Activated naive CD4-positive, alpha-beta T cell (primary cell): ENCODE data around the gene CACNB2.

Experiments
- DNase-seq, 4 experiments: peaks; one replicate each; lab custom pipeline; 2025; lab: John Stamatoyannopoulos, UW

CACNB2 gene

GRCh38 chr10:18455086-18455884 lies 315.1 kb downstream of the CACNB2 start:
- DNase-seq: no peak

- no peak for DNase-seq
Measured at GRCh38 chr10:18456984-18457383, 316.8 kb downstream of the CACNB2 start.

DNA sequence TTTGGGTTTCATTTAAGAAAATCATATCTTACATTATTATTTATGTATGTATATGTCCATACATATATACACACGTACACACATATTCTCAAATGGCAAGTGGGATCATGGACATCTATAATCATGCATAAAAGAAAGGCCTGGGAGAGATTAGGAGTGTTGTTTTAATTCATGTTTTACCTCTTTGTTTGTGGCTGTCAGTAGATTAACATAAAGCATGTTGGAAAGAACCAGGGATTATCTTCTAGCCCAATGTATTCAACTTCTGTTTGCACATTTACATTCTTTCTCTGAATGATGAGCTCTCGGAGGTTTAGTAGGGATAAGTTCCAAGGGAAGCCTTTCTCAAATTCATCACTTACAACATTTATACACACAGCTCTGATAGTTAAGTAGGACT lies 319.8 kb downstream of the CACNB2 start:
- no peak for DNase-seq

GRCh38 chr10:18463673-18464211 lies 323.5 kb downstream of the CACNB2 start:
- DNase-seq: no peak

DNA sequence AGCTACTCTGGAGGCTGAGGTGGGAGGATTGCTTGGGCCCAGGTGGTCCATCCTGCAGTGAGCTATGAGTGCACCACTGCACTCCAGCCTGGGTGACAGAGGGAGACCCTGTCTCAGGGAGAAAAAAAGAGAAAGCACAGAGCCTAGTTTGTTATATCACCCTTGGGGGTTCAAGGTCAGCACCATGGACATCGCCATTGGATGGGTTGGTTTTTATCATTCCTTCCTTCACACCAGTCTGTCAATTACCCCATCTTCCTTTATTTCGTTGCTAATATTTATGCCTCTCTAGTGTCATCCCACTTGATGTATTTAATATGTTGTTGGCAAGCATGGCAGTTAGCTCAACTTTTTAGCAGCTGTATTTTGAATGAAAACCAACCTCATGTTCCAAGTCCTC lies 328.9 kb downstream of the CACNB2 start:
- DNase-seq: no peak

DNA sequence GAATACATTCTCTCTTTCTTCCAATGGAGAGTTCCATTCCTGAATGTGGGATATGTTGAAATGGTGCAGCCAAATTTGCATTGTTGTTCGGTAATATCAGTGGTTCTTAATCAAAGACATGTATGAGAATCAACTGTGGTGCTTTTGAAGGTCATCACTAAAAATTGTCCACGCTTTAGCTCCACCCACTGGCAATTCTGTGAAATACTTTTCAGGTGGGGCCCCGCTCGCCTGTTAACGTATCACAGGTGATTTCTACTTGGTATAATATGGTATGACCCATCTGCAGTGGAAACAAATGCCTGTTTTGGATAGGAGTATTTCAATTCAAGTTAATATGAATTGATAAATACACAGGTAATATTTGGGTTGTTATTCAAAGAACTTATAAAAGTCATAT lies 332.8 kb downstream of the CACNB2 start:
- no peak for DNase-seq

DNA sequence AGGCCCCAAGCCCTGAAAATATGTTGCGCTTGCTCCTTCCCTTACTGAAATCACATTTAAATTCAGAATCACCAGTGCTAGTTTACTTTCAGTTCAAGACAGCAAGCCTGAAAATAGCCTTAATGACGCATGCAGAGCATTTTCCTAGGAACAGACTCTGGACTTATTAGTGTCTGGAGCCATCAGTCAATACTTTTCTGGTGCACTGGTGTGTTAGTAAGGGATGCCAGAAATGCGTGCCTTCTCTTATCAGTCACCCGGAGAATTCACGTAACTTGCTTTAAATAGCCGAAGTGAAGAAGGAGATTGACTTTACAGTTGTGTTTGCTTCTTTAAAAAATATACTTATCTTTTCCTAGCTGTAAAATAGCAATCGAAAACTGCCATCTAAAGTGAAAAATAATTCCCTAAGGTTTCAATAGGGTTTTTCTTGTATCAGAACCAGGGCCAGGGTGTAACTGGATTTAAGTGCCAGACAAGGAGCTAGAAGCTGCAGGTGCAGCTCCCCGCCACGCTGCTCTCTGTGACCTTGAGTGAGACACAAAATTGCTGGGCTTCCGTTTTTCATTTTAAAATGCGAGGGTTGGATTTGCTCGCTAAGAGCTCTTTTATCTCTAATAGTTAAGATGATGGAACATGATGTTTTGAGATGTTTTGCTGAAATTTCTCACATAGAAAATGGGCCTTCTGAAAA lies 333.3 kb downstream of the CACNB2 start:
- no peak for DNase-seq

DNA sequence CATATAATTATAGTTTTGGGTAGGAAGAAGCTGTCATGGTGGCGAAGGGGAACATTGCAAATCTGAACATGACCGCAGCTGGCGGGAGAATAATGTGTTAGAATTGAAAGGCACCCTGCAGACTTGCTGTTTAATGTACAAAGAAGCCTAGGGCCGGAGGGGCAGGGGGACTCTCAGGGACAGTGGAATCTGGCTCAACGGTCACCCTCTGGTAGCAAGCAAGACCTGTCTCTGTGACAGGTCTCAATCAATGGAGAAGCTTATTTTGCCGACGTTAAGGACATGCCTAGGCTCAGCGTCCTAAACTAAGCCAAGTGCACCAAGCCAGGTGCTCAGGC lies 333.9 kb downstream of the CACNB2 start:
- DNase-seq: no peak

- DNase-seq: no peak
Measured at GRCh38 chr10:18476076-18476647, 335.9 kb downstream of the CACNB2 start.

DNA sequence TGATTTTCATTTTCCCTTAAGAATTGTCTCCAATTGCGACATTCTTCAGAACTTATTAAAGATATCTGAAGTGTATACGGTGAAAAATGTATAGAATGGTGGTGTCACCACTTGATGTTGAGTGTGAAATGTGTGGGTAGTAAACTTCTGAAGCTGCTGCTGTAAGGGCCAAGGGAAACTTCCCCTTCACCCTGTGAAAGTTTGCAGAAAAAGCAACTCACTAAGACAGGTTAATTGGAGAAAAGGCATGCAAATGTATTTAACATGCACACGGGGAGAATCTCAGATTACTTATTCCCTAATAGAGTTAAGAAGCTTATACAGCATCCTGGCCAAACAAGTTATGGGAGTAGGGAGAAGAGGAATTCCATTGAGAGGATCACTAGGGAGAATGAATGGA lies 338.1 kb downstream of the CACNB2 start:
- DNase-seq: no peak

- DNase-seq: no peak
Measured at GRCh38 chr10:18479502-18479901, 339.3 kb downstream of the CACNB2 start.

DNA sequence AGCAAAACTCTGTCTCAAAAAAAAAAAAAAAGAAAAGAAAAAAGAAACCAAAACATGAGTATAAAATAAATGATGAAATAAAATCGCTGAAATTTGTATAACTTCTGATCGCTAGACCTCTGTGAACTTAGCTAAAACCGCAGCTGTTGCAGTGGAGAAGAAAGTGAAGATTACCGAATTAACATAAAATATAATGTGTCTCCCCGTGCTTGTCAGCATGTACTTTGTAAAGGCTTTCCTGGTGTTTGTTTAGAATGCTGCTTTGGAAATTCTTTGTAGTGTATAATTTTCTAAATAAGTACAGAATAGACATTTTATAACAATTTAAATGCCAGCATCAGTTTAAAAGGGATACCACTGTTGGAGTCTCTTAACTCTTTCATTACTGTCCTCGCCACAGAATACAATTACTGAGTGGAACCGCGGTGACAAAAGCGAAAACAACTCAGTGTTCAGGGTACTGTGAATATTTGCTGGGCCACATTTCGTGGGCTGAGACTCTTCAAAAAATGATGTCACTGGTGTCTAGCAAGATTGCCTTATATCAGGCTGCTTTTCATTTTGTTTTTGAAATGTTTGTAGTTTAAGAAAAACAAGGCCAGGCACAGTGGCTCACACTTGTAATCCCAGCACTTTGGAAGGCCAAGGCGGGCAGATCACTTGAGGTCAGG lies 343.4 kb downstream of the CACNB2 start:
- no peak for DNase-seq

DNA sequence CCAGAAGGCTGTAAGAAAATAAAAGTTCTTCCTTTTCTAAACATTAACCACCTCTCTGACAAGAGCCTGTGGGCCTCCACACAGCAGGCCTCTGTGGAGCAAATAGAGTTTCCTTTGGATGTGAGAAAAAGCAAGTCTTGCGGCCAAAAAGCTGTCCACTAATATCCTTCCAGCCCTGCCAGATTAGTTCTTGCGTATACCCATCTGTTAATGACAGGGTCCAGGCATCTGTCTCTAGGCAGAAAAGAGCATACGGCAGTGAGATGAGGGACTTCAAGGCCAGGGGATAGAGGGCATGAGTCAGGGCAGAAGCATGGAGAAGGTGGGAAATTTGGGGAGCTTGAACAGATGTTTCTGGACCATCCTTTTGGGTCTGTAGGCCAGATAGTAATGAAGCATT lies 346.2 kb downstream of the CACNB2 start:
- no peak for DNase-seq

DNA sequence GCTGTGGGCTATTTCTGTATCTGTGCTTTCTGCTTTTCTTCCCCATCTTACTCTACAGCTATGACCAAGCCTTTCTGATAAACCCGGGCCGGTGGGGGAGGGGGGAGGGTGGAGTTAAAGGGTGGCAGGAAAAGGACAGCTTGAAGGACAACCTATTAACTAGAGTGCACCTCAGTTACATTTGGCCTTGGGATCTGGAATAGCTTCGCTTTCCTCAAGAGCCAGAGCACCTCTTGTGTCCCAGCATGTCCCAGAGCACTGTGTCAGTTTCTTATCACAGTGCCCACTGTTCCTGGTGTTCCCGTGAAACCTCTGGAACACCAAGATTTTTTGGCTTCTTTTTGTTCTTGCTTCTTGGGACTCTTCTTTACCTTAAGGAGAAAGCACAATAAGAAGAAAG lies 350.5 kb downstream of the CACNB2 start:
- no peak for DNase-seq

DNA sequence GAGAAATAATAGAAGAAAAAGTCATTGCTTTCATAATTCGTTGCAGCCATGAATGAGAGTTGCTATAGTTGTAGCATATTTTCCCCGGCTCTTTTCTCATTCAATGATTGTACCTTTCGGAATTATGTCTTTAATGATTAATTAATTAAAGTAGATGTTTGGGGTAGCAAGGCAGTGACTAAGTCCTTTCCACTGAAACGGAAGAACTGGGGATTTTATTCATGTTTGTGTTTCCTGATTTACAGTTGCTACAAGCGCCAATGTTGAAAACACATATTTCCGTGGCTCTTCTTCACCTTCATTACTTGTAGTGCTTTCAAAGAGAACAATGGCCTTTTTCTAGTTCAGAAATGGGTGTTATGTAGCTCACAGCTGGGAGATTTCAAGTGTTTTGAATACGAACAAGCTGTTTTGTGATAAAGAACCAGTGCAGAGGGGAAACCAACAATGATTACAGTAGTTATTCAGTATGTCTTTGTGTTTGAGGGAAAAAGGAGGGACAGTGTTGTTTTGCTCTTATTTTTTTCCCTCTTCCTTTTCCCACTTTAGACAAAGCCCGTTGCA lies 357.7 kb downstream of the CACNB2 start:
- no peak for DNase-seq

- no peak for DNase-seq
Measured at GRCh38 chr10:18498998-18499397, 358.8 kb downstream of the CACNB2 start.

- no peak for DNase-seq
Measured at GRCh38 chr10:18500576-18500975, 360.4 kb downstream of the CACNB2 start.

DNA sequence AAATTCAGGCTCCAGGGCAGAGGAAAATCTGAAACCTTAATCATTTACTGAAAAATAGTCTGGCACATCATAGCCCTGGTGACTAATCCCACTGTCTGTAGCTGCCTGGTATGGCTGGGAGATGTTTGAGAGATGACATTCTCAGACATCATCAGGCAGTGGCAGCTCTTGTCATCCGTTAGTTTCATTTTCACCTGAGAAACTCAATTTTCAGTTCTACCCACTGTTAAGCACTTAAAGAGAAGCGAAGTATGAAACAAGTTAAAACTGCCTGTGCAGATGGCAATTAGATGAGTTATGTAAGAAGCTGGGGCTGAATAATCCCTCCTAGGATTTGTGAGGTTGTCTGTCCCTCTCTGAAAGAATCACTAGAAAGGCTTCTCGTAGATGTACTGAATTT lies 361.0 kb downstream of the CACNB2 start:
- DNase-seq: no peak

GRCh38 chr10:18501629-18502028 lies 361.4 kb downstream of the CACNB2 start:
- no peak for DNase-seq

GRCh38 chr10:18504161-18504560 lies 363.9 kb downstream of the CACNB2 start:
- no peak for DNase-seq

DNA sequence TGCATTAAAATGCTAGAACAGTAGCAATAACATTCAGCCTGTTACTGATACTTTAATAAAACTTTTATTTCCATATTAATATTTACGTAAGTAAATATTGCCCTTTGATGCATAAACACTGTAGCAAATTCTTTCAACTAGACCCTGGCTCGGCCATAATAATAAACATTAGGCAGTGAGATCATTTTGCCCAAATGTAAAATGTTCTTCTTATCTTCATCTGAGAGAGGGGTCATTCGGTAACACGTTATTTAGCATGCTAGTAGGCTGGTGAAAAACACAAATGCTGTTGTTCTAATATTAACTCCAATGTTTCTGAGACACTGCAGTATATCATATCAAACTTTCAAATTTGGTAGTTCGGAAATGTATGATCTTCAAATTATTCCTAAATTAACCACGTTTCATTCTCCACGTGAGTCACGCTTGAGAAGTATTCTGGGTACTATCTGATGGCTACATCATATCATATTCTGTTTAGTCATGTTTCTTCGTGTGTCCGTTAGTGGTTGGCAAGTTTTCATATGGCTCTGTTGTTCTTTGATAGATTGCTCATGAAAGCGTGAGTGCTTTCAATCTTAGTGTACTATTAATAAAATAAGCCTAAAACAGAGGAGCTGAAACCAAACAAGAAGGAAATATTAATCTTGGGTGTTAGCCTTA lies 365.4 kb downstream of the CACNB2 start:
- DNase-seq: no peak

DNA sequence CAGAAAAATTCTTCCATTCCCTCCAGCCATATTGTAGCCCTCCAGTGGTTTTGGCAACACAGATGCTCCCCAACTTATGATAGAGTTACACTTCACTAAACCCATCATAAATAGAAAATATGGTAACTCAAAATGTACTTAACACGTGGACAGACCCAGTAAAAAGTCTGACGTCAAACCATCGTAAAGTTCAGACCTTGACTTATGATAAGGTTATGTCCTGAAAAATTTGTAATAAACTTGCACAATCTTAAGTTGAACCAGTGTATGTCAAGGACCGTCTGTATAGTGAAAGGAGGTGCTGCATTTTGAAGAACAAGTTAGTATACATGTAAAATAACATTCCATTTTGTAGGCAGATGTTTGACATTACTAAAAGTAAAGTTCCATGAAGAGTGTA lies 368.4 kb downstream of the CACNB2 start:
- DNase-seq: no peak
